Nephron progenitor cell (in vitro differentiated cells): ENCODE measurements around the gene AP3D1.
A peak's percentile ranks its signal among the peaks of the same experiment; 100 is the strongest.
"Not testable (repeated sequence)": the region's sequence is repeated elsewhere in the genome, so short reads cannot be mapped to it uniquely, and the experiment has no call there.

Experiments used
- DNase-seq: peaks from one replicate; pipeline ENCODE4 v3.0.0; 2021
- H3K27ac Mint-ChIP-seq: 2 replicates; pipeline ENCODE4 v1.8.0; 2021; ENCODE audit warnings: mild to moderate bottlenecking, moderate library complexity, mixed read lengths
- H3K27me3 Mint-ChIP-seq: 2 replicates; pipeline ENCODE4 v1.8.0; 2021; ENCODE audit warnings: mild to moderate bottlenecking, low read depth, mixed read lengths; ENCODE audit not compliant: poor library complexity
- H3K36me3 Mint-ChIP-seq: 2 replicates; pipeline ENCODE4 v1.8.0; 2021; ENCODE audit warnings: low read depth, mixed read lengths
- H3K4me1 Mint-ChIP-seq: 2 replicates; pipeline ENCODE4 v1.8.0; 2021; ENCODE audit warnings: mixed read lengths
- H3K4me3 Mint-ChIP-seq: 2 replicates; pipeline ENCODE4 v1.8.0; 2021; ENCODE audit warnings: mild to moderate bottlenecking, moderate library complexity, mixed read lengths
- H3K9me3 Mint-ChIP-seq: 2 replicates; pipeline ENCODE4 v1.8.0; 2021; ENCODE audit warnings: mild to moderate bottlenecking, moderate library complexity, mixed read lengths
- TF ChIP-seq, protein P1 (sequence below): fragments of 200-600 bp; sonication (generic); IDR thresholded peaks from 2 replicates; pipeline ENCODE4 v1.5.0; 2021; ENCODE audit warnings: antibody characterized with exemption

AP3D1 gene

DNA sequence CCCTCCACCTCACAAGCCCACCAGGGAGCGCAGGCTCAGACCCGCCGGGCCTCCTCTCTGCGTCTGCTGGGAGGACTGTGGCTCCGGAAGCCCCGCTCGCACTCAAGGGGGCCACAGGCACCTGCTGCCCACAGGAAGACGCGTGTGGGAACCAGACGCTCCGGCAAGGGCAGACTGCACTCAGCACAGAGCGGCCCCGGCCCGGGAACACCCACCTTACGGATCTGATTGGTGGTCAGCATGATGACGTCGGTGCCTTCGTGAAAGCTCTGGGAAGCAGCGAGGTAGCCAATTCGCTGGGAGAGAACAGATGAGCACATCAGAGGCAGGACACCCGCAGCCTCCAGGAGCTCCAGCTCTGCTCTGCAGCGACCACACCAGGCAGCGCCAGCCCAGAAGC lies 14.6 kb downstream of the AP3D1 start:
- H3K27ac Mint-ChIP-seq = no peak overlapping the region
- no peak overlapping the region for H3K4me3 Mint-ChIP-seq
- H3K36me3 Mint-ChIP-seq = peaks cover 60% of the 10 kb centered on the region
- no peaks in the 10 kb centered on the region for H3K9me3 Mint-ChIP-seq
- H3K4me1 Mint-ChIP-seq = peaks cover 37% of the 10 kb centered on the region
- no peaks in the 10 kb centered on the region for H3K27me3 Mint-ChIP-seq
- TF ChIP-seq, protein P1, sequence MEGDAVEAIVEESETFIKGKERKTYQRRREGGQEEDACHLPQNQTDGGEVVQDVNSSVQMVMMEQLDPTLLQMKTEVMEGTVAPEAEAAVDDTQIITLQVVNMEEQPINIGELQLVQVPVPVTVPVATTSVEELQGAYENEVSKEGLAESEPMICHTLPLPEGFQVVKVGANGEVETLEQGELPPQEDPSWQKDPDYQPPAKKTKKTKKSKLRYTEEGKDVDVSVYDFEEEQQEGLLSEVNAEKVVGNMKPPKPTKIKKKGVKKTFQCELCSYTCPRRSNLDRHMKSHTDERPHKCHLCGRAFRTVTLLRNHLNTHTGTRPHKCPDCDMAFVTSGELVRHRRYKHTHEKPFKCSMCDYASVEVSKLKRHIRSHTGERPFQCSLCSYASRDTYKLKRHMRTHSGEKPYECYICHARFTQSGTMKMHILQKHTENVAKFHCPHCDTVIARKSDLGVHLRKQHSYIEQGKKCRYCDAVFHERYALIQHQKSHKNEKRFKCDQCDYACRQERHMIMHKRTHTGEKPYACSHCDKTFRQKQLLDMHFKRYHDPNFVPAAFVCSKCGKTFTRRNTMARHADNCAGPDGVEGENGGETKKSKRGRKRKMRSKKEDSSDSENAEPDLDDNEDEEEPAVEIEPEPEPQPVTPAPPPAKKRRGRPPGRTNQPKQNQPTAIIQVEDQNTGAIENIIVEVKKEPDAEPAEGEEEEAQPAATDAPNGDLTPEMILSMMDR = no peak
- no peak for DNase-seq

DNA sequence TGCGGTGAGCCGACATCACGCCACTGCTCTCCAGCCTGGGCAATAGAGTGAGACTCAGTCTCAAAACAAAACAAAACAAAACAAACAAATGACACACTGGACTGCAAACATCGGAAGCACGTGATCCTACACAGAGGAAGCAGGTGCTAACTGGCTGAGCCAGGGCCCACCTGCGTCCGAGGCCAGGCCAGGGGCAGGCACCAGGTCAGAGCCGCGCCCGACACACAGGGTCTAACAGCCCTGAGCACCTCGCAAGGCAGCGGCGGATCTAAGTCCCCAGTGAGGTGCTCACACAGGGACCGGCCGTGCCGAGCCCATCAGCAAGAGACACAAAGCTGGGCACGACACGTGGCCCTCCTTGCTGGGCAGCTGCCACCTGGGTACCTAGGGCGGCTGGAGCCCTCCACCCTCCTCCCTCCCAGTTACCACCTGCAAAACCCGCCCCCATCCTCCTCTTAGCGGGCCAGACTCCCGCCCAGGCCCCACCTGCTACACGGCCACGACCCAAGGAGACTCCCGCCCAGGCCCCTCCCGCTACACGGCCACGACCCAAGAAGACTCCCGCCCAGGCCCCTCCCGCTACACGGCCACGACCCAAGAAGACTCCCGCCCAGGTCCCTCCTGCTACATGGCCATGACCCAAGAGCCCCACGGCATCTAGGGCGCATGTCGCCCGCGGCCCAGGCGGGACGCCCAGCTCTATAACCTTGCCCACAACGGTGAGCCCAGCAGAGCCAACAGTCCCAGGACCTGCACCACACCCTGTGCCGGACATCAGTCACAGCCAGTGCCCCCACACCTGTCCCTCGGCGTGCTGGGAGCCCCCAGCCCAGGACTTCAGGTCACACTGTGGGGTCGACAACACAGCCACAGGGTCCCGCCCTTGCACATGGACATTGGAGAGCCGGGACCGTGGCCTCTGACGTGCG lies 15.6 kb downstream of the AP3D1 start:
- no peak for DNase-seq
- TF ChIP-seq, protein P1 = no peak
- H3K36me3 Mint-ChIP-seq = peaks cover 55% of the 10 kb centered on the region
- no peak overlapping the region for H3K4me3 Mint-ChIP-seq
- H3K4me1 Mint-ChIP-seq = peaks cover 31% of the 10 kb centered on the region
- H3K27me3 Mint-ChIP-seq = no peaks in the 10 kb centered on the region
- no peaks in the 10 kb centered on the region for H3K9me3 Mint-ChIP-seq
- H3K27ac Mint-ChIP-seq = peak overlapping the region; percentile 78

DNA sequence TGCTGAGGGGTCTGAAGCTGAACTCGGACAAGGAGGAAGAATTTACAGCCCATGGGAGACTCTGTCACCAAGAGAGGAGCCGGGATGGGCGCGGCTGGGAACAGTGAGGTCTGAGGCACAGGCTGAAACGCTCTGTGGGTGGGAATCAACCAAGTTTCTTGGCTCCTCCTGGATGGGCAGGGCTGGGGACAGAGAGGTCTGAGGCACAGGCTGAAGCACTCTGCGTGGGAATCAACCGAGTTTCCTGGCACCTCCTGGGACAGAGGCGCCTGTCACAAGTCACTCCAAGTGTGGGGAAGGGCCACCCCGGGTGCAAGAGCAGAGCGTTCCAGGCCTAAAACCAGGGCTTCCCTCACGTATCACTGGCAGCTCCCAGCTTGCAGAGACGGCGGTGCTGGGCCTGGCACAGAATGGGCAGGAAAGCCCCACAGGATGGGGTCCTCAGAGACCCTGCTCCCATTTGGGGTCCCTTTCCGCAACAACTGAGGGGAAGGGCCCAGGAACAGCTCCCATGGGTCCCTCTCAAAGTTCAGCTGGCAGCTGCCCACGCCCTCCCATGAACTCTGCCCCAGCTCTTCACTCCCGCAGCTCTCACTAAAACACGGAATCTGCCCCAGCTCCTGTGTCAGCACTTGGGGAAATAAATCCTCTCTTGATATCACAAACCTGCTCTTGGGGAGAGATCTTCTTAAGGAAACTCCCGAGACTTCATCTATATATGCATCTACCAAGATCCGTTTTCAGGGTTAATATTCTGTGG lies 18.5 kb downstream of the AP3D1 start:
- no peak for DNase-seq
- H3K9me3 Mint-ChIP-seq = no peaks in the 10 kb centered on the region
- peaks cover 6% of the 10 kb centered on the region for H3K4me1 Mint-ChIP-seq
- peaks cover 34% of the 10 kb centered on the region for H3K36me3 Mint-ChIP-seq
- TF ChIP-seq, protein P1 = no peak
- no peak overlapping the region for H3K4me3 Mint-ChIP-seq
- no peaks in the 10 kb centered on the region for H3K27me3 Mint-ChIP-seq
- peak overlapping the region; percentile 84 for H3K27ac Mint-ChIP-seq

DNA sequence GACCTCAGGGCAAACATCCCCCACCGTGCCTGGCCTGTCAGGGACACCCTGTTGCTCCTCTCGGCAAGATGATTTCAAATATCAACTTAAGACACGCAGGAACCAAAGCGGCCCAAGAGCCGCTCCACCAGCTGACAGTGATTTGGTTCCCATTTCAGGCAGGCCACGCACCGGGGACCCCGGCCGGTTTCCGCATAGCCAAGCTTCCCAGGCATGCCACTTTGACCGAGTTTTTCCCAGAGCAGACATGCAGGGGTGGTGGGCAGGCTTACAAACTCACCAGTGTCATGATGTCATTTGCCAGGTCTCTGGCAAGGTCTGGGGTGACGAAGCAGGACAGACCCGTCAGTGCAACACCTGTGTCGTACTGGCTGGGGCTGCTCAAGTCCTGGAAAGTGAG lies 19.2 kb downstream of the AP3D1 start:
- Mint-ChIP-seq H3K4me3 (no peak overlapping the region), H3K27me3 (no peaks in the 10 kb centered on the region)

DNA sequence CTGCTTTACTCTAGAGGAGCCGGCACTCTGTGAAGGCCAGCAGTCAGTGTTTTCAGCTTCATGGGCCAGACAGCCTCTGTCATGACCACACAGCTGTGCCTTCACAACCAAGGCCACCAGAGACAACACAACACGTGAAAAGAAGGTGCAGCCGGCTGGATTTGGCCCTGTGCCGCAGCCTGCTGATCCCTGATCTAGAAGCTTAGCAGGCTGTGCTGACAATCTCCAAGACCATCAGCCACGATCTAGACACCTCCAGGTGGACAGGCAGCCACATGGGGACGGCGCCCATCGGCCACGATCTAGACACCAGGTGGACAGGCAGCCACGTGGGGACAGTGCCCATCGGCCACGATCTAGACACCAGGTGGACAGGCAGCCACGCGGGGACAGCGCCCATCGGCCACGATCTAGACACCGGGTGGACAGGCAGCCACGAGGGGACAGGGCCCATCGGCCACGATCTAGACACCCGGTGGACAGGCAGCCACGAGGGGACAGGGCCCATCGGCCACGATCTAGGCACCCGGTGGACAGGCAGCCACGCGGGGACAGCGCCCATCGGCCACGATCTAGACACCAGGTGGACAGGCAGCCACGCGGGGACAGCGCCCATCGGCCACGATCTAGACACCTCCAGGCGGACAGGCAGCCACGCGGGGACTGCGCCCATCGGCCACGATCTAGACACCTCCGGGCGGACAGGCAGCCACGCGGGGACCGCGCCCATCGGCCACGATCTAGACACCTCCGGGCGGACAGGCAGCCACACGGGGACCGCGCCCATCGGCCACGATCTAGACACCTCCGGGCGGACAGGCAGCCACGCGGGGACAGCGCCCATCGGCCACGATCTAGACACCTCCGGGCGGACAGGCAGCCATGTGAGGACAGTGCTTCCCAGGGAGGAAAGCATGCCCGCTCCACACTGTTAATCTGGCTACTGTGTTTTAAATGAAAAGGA lies 20.1 kb downstream of the AP3D1 start:
- H3K36me3 Mint-ChIP-seq = peaks cover 26% of the 10 kb centered on the region
- H3K4me1 Mint-ChIP-seq, DNase-seq, H3K4me3 Mint-ChIP-seq, H3K27me3 Mint-ChIP-seq, H3K9me3 Mint-ChIP-seq, H3K27ac Mint-ChIP-seq: not testable (repeated sequence)

More for the DNA sequence above, 19.2 kb downstream of the AP3D1 start:
- DNase-seq = no peak
- Mint-ChIP-seq H3K4me1 (no peaks in the 10 kb centered on the region), H3K9me3 (no peaks in the 10 kb centered on the region), H3K36me3 (peaks cover 28% of the 10 kb centered on the region), H3K27ac (peak overlapping the region; percentile 45)
- TF ChIP-seq, protein P1 = no peak
